Keratinocyte (primary cell): ENCODE results near the gene MYPN. TPM values are rescaled to one million over a fixed set of nuclear protein-coding genes. Genes with fewer than 3 reads are reported as not detected.

ENCODE experiments used
- DNase-seq: peaks from one replicate; pipeline ENCODE4 v3.0.0-alpha.2; 2011; ENCODE audit warnings: low read depth, missing footprints, low spot score
- FAIRE-seq: peaks from 2 replicates; lab custom pipeline; 2011; peaks lifted over from hg19 to GRCh38; lab: Jason Lieb, UNC
- H2AFZ ChIP-seq: 2 replicates; pipeline ENCODE4 v1.6.0; 2012; ENCODE audit warnings: low read length, control low read depth, inconsistent platforms; ENCODE audit not compliant: control insufficient read depth
- H3K27ac ChIP-seq: 2 replicates; pipeline ENCODE4 v1.5.1; 2011; ENCODE audit warnings: low read length; ENCODE audit not compliant: control insufficient read depth, insufficient read depth
- H3K27me3 ChIP-seq: 3 replicates; pipeline ENCODE4 v1.6.0; 2011; ENCODE audit warnings: low read length; ENCODE audit not compliant: control insufficient read depth, insufficient read depth; ENCODE audit errors: extremely low read depth
- H3K36me3 ChIP-seq, 2 experiments: 2 replicates in 1 of 2; 3 replicates in 1 of 2; pipeline ENCODE4 v1.5.1; 2011; ENCODE audit warnings: low read length in 2 of 2, mild to moderate bottlenecking in 1 of 2; ENCODE audit not compliant: control insufficient read depth in 2 of 2, insufficient read depth in 2 of 2; ENCODE audit errors: extremely low read depth in 1 of 2
- H3K4me1 ChIP-seq: 3 replicates; pipeline ENCODE4 v1.5.1; 2011; ENCODE audit warnings: low read length; ENCODE audit not compliant: control insufficient read depth, insufficient read depth; ENCODE audit errors: extremely low read depth
- H3K4me2 ChIP-seq: 3 replicates; pipeline ENCODE4 v1.6.0; 2011; ENCODE audit warnings: low read depth, low read length; ENCODE audit not compliant: control insufficient read depth, insufficient read depth; ENCODE audit errors: extremely low read depth
- H3K4me3 ChIP-seq, 3 experiments: fragments of 200-600 bp in 1 of 3; sonication (generic) in 1 of 3; 2 replicates in 2 of 3; 3 replicates in 1 of 3; pipeline ENCODE4 v1.5.1; 2011 to 2016; ENCODE audit warnings: low read length in 3 of 3, mild to moderate bottlenecking in 3 of 3, control low read depth in 2 of 3, inconsistent platforms in 1 of 3, low read depth in 1 of 3, mixed read lengths in 1 of 3, mixed run types in 1 of 3, moderate library complexity in 1 of 3; ENCODE audit not compliant: control insufficient read depth in 2 of 3, insufficient read depth in 2 of 3; ENCODE audit errors: extremely low read depth in 1 of 3
- H3K79me2 ChIP-seq: 2 replicates; pipeline ENCODE4 v1.6.0; 2012; ENCODE audit warnings: low read length; ENCODE audit not compliant: control insufficient read depth, insufficient read depth
- H3K9ac ChIP-seq: 3 replicates; pipeline ENCODE4 v1.6.0; 2011; ENCODE audit warnings: low read length; ENCODE audit not compliant: control insufficient read depth, insufficient read depth; ENCODE audit errors: extremely low read depth
- H3K9me1 ChIP-seq: 3 replicates; pipeline ENCODE4 v1.6.0; 2011; ENCODE audit warnings: low read length; ENCODE audit not compliant: control insufficient read depth, insufficient read depth; ENCODE audit errors: extremely low read depth
- H3K9me3 ChIP-seq: 2 replicates; pipeline ENCODE4 v1.5.1; 2012; ENCODE audit warnings: low read depth, low read length; ENCODE audit not compliant: control insufficient read depth
- H4K20me1 ChIP-seq: 3 replicates; pipeline ENCODE4 v1.6.0; 2011; ENCODE audit warnings: low read length; ENCODE audit not compliant: control insufficient read depth, insufficient read depth; ENCODE audit errors: extremely low read depth
- EZH2 ChIP-seq: IDR thresholded peaks from one replicate; pipeline ENCODE4 v1.6.1; 2012; ENCODE audit warnings: inconsistent platforms, mild to moderate bottlenecking, low read length, moderate library complexity
- dilution Hi-C: fragments of 300-500 bp; cut with MboI; formaldehyde crosslinking; loops from one replicate; pipeline ENCODE4 v1.7.0; 2020; ENCODE audit warnings: low sequenced_read_pairs; ENCODE audit not compliant: extremely low pct_ligation_motif_present
- polyA minus RNA-seq, 3 experiments: library from RNA; depleted of rRNA, polyadenylated mRNA; stranded (reverse); fragments of >200 nt; gene quantifications; 1 replicate in 1 of 3; 2 replicates in 1 of 3; 3 replicates in 1 of 3; pipeline ENCODE4 v1.2.3, GENCODE V29; 2011
- polyA plus RNA-seq, 5 experiments: library from polyadenylated mRNA; depleted of rRNA in 3 of 5; stranded (reverse) in 3 of 5; stranded (forward) in 1 of 5; unstranded in 1 of 5; fragments of >200 nt; gene quantifications; 1 replicate in 1 of 5; 2 replicates in 3 of 5; 3 replicates in 1 of 5; pipeline versions ENCODE4 v1.2.1 to v1.2.3, GENCODE V29; 2011 to 2012; ENCODE audit warnings: missing spikeins in 2 of 5, low read depth in 1 of 5, low replicate concordance in 1 of 5
- TF ChIP-seq, protein P1 (sequence below), 3 experiments: IDR thresholded peaks in 1 of 3; conservative IDR thresholded peaks in 1 of 3; optimal IDR thresholded peaks in 1 of 3; 2 replicates in 2 of 3; 3 replicates in 1 of 3; pipeline versions ENCODE3 to v1.5.1; 2011; ENCODE audit warnings: low read length in 3 of 3, mild to moderate bottlenecking in 3 of 3, moderate library complexity in 2 of 3, control low read depth in 1 of 3, inconsistent platforms in 1 of 3; ENCODE audit not compliant: insufficient read depth in 2 of 3; ENCODE audit errors: extremely low read depth in 1 of 3

MYPN gene, protein sequence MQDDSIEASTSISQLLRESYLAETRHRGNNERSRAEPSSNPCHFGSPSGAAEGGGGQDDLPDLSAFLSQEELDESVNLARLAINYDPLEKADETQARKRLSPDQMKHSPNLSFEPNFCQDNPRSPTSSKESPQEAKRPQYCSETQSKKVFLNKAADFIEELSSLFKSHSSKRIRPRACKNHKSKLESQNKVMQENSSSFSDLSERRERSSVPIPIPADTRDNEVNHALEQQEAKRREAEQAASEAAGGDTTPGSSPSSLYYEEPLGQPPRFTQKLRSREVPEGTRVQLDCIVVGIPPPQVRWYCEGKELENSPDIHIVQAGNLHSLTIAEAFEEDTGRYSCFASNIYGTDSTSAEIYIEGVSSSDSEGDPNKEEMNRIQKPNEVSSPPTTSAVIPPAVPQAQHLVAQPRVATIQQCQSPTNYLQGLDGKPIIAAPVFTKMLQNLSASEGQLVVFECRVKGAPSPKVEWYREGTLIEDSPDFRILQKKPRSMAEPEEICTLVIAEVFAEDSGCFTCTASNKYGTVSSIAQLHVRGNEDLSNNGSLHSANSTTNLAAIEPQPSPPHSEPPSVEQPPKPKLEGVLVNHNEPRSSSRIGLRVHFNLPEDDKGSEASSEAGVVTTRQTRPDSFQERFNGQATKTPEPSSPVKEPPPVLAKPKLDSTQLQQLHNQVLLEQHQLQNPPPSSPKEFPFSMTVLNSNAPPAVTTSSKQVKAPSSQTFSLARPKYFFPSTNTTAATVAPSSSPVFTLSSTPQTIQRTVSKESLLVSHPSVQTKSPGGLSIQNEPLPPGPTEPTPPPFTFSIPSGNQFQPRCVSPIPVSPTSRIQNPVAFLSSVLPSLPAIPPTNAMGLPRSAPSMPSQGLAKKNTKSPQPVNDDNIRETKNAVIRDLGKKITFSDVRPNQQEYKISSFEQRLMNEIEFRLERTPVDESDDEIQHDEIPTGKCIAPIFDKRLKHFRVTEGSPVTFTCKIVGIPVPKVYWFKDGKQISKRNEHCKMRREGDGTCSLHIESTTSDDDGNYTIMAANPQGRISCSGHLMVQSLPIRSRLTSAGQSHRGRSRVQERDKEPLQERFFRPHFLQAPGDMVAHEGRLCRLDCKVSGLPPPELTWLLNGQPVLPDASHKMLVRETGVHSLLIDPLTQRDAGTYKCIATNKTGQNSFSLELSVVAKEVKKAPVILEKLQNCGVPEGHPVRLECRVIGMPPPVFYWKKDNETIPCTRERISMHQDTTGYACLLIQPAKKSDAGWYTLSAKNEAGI (N-terminal part only)
- polyA plus RNA-seq (0.42 to 1.0 TPM (median 0.54 TPM) in 3 replicates), polyA minus RNA-seq (0.56 to 1.9 TPM (median 0.58 TPM) in 3 replicates)
- 0.71 TPM for polyA plus RNA-seq (2011; ENCODE audit: low read depth)
- 1.0 and 1.5 TPM in 2 replicates for polyA plus RNA-seq (2011; cell fraction: cytosol; rRNA removed)
- 2.9 and 3.2 TPM in 2 replicates for polyA plus RNA-seq (2011; cell fraction: nucleus; rRNA removed)
- 0.38 and 0.79 TPM in 2 replicates for polyA plus RNA-seq (2012; ENCODE audit: low replicate concordance)
- 1.2 TPM for polyA minus RNA-seq (2011; cell fraction: cytosol; rRNA and poly(A)+ RNA removed)
- 2.1 and 3.6 TPM in 2 replicates for polyA minus RNA-seq (2011; cell fraction: nucleus; rRNA and poly(A)+ RNA removed)

- no peak within 1 kb of the TSS for H2AFZ ChIP-seq
- H3K4me3 ChIP-seq: no peak within 1 kb of the TSS
- no peaks in the 10 kb centered on the region for H3K27me3 ChIP-seq
- no peak for FAIRE-seq
- H3K36me3 ChIP-seq: no peaks in the 10 kb centered on the region
- H3K4me1 ChIP-seq: peaks cover 21% of the 10 kb centered on the region
- H3K79me2 ChIP-seq: no peaks in the 10 kb centered on the region
- no peak within 1 kb of the TSS for H3K4me2 ChIP-seq
- DNase-seq: no peak
- dilution Hi-C loops: no loop called here
- no peak within 1 kb of the TSS for H3K9ac ChIP-seq
- no peaks in the 10 kb centered on the region for H3K9me3 ChIP-seq
- TF ChIP-seq, protein P1, sequence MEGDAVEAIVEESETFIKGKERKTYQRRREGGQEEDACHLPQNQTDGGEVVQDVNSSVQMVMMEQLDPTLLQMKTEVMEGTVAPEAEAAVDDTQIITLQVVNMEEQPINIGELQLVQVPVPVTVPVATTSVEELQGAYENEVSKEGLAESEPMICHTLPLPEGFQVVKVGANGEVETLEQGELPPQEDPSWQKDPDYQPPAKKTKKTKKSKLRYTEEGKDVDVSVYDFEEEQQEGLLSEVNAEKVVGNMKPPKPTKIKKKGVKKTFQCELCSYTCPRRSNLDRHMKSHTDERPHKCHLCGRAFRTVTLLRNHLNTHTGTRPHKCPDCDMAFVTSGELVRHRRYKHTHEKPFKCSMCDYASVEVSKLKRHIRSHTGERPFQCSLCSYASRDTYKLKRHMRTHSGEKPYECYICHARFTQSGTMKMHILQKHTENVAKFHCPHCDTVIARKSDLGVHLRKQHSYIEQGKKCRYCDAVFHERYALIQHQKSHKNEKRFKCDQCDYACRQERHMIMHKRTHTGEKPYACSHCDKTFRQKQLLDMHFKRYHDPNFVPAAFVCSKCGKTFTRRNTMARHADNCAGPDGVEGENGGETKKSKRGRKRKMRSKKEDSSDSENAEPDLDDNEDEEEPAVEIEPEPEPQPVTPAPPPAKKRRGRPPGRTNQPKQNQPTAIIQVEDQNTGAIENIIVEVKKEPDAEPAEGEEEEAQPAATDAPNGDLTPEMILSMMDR (optimal IDR thresholded peaks at IDR 0.05 in 1 of 3, IDR thresholded peaks at IDR 0.05 in 1 of 3, conservative IDR thresholded peaks at IDR 0.05 in 1 of 3; ENCODE audit: extremely low read depth in 1 of 3, insufficient read depth in 2 of 3, low read length in 3 of 3): no peak
- no peak for TF ChIP-seq EZH2
- H4K20me1 ChIP-seq: no peaks in the 10 kb centered on the region
- no peaks in the 10 kb centered on the region for H3K9me1 ChIP-seq
- no peak within 1 kb of the TSS for H3K27ac ChIP-seq
Measured at GRCh38 chr10:68109331-68109730, at the start of gene MYPN. TSS of gene MYPN (plus strand) at chr10:68109488. CDS start at chr10:68121439, 11,951 bp downstream.

- dilution Hi-C loops: no loop called here
- no peak overlapping the region for H3K27ac ChIP-seq
- peaks cover 63% of the 10 kb centered on the region for H3K79me2 ChIP-seq
- H3K4me2 ChIP-seq: no peak overlapping the region
- no peak for DNase-seq
- H3K9ac ChIP-seq: no peak overlapping the region
- no peaks in the 10 kb centered on the region for H3K9me1 ChIP-seq
- no peak overlapping the region for H2AFZ ChIP-seq
- H3K4me1 ChIP-seq: peaks cover 6% of the 10 kb centered on the region
- no peak overlapping the region for H3K4me3 ChIP-seq
- no peaks in the 10 kb centered on the region for H3K9me3 ChIP-seq
- no peak for FAIRE-seq
- H4K20me1 ChIP-seq: peaks cover 3% of the 10 kb centered on the region
- peaks cover 7 to 14% of the 10 kb centered on the region in 2 experiments for H3K36me3 ChIP-seq
- H3K27me3 ChIP-seq: no peaks in the 10 kb centered on the region
- TF ChIP-seq, protein P1 (optimal IDR thresholded peaks at IDR 0.05 in 1 of 3, IDR thresholded peaks at IDR 0.05 in 1 of 3, conservative IDR thresholded peaks at IDR 0.05 in 1 of 3; ENCODE audit: extremely low read depth in 1 of 3, insufficient read depth in 2 of 3, low read length in 3 of 3): no peak
- no peak for TF ChIP-seq EZH2
Measured at GRCh38 chr10:68067029-68067428, 42.3 kb upstream of the MYPN start.
